Brain microvascular endothelial cell (primary cell): Measurements from ENCODE around the gene KIAA0753.

Source experiments
- DNase-seq: peaks from one replicate; pipeline ENCODE4 v3.0.0-alpha.2; 2020
- H3K27ac ChIP-seq: fragments of 250-450 bp; sonication (Bioruptor Pico); 2 replicates; pipeline ENCODE4 v1.5.1; 2020; ENCODE audit warnings: mild to moderate bottlenecking, moderate library complexity
- H3K27me3 ChIP-seq: fragments of 250-450 bp; sonication (Bioruptor Pico); replicated peaks from 2 replicates; pipeline ENCODE4 v1.5.1; 2020; ENCODE audit warnings: mild to moderate bottlenecking
- H3K36me3 ChIP-seq: fragments of 250-450 bp; sonication (Bioruptor Pico); replicated peaks from 2 replicates; pipeline ENCODE4 v1.5.1; 2020; ENCODE audit warnings: mild to moderate bottlenecking
- H3K4me3 ChIP-seq: 2 replicates; pipeline ENCODE4 v1.5.1; 2011; ENCODE audit warnings: low read depth, mild to moderate bottlenecking, control low read depth, low read length, moderate library complexity
- in situ Hi-C: cut with HindIII; loops from 2 replicates; pipeline ENCODE4 v1.10.0; 2017; ENCODE audit warnings: low sequenced_read_pairs, low pct_ligation_motif_present
- TF ChIP-seq, protein P1 (sequence below): IDR thresholded peaks from 2 replicates; pipeline ENCODE4 v1.5.1; 2011; ENCODE audit warnings: low read depth, mild to moderate bottlenecking, moderate library complexity, low read length, control low read depth, inconsistent platforms; ENCODE audit errors: missing control alignments

The KIAA0753 gene

DNA sequence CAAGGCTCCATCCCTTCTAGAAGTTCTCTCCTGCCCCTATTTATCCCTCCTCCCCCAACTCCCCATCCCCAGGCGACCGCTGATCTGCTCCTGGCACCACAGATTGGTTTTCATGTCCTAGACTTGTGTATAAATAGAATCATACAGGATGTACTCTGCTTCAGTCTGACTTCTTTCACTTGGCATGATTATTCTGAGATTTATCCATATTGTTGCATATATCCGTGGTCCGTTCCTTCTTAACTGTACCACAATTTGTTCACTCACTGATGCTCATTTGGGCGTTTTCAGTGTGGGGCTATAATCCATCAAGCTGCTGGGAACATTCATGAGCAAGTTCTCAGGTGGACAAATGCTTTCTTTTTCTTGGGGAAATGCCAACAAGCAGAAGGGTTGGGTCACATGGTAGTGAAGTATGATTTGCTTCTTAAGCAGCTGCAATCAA lies 108.0 kb downstream of the KIAA0753 start:
- H3K27ac ChIP-seq = no peak overlapping the region
- TF ChIP-seq, protein P1, sequence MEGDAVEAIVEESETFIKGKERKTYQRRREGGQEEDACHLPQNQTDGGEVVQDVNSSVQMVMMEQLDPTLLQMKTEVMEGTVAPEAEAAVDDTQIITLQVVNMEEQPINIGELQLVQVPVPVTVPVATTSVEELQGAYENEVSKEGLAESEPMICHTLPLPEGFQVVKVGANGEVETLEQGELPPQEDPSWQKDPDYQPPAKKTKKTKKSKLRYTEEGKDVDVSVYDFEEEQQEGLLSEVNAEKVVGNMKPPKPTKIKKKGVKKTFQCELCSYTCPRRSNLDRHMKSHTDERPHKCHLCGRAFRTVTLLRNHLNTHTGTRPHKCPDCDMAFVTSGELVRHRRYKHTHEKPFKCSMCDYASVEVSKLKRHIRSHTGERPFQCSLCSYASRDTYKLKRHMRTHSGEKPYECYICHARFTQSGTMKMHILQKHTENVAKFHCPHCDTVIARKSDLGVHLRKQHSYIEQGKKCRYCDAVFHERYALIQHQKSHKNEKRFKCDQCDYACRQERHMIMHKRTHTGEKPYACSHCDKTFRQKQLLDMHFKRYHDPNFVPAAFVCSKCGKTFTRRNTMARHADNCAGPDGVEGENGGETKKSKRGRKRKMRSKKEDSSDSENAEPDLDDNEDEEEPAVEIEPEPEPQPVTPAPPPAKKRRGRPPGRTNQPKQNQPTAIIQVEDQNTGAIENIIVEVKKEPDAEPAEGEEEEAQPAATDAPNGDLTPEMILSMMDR = no peak
- in situ Hi-C loops = no loop called here
- H3K36me3 ChIP-seq = no peaks in the 10 kb centered on the region
- no peaks in the 10 kb centered on the region for H3K27me3 ChIP-seq
- no peak overlapping the region for H3K4me3 ChIP-seq
- no peak for DNase-seq

DNA sequence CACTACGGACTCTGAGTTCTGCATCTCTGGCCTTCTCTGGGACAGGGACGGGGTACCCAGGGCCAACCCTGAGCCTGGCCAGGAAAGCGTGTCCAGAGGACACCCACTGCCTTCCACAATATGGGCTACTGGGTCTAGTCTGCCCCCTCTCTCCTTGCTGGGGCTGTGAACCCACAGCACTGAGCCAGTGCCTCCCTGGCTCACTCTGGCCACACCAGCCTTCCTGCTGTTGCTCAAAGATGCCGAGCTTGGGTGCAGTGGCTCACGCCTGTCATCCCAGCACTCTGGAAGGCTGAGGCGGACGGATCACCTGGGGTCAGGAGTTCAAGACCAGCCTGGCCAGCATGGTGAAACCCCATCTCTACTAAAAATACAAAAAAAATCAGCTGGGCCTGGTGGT lies 108.9 kb downstream of the KIAA0753 start:
- Histone ChIP-seq H3K27me3 (no peaks in the 10 kb centered on the region), H3K4me3 (no peak overlapping the region), H3K27ac (no peak overlapping the region), H3K36me3 (no peaks in the 10 kb centered on the region)
- TF ChIP-seq, protein P1 = no peak
- in situ Hi-C loops = no loop called here
- no peak for DNase-seq

DNA sequence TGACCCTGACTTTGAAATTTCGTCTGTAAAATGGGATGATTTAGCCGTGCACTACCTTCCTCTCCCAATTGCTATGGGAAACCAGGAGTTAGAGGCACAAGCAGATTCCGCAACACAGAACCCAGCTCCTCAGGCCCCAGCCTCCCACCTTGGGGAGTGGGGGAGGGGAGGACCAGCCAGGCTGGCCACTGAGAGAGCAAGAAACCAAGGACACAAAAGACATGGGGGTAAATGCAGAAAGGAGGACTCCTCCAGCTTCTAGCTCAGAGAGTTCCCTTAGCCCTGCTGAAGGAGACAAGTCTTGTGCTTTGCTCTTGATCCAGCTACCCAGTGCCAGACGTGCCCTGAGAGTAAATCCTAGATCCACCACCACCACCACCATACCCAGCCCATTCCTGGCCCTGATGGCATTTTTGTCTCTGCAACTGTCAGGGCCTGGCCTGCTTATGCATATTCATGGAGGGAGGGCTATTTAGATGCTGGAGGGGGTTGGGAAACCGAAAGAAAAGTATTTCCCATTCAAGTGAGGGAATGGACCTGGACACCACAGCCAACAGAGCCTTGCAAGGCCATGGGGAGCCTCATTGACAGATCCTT lies 110.1 kb downstream of the KIAA0753 start:
- DNase-seq = no peak
- H3K27me3 ChIP-seq = no peaks in the 10 kb centered on the region
- no peaks in the 10 kb centered on the region for H3K36me3 ChIP-seq
- H3K27ac ChIP-seq = no peak overlapping the region
- in situ Hi-C loops = no loop called here
- TF ChIP-seq, protein P1 = no peak
- H3K4me3 ChIP-seq = no peak overlapping the region

DNA sequence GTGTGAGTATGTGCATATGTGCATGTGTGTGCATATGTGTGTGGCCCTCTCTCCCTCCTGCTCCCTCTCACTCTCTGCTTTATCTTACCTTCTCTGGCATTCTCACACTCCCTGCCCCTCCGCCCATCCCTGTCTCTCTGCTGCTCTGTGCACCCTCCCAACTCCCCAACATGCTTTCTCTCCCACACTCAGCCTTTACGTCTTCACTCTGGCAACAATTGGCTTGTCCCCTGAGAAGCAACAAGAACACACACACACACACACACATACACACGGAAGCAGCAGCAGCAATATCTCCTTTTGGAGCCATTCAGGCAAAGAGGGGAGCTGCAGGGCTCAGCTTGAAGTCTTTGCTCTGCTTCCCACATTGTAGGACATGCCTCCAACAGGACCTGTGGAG lies 112.0 kb downstream of the KIAA0753 start:
- H3K27me3 ChIP-seq = no peaks in the 10 kb centered on the region
- TF ChIP-seq, protein P1 = no peak
- no peaks in the 10 kb centered on the region for H3K36me3 ChIP-seq
- in situ Hi-C loops = no loop called here
- no peak overlapping the region for H3K27ac ChIP-seq
- no peak for DNase-seq
- no peak overlapping the region for H3K4me3 ChIP-seq
